GM19043 (cell line): ENCODE data around the gene RNASEL.

Experiments
- ATAC-seq: cut with Tn5 transposase; IDR thresholded peaks from one replicate; pipeline ENCODE4 v1.9.1; 2021; ENCODE audit warnings: low read depth; ENCODE audit not compliant: unreplicated experiment

RNASEL gene

DNA sequence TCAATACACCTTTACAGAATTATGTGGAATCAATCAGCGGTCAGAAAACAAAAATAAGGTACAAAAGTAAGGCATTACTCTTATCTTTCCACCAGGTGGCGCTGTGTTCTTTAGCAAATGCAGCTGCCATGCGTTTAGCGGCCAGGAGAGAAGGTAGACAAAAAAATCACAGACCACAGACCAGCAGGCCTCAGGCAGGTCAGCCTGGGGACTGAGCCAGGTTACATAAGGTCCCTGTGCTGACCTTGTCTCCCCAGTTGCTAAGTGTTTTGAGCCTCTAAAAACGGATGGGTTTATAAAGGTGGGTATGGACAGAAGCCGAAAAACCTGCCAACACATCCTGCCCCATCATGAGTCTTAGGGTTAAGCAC is 12.3 kb upstream of the RNASEL start:
- no peak for ATAC-seq

DNA sequence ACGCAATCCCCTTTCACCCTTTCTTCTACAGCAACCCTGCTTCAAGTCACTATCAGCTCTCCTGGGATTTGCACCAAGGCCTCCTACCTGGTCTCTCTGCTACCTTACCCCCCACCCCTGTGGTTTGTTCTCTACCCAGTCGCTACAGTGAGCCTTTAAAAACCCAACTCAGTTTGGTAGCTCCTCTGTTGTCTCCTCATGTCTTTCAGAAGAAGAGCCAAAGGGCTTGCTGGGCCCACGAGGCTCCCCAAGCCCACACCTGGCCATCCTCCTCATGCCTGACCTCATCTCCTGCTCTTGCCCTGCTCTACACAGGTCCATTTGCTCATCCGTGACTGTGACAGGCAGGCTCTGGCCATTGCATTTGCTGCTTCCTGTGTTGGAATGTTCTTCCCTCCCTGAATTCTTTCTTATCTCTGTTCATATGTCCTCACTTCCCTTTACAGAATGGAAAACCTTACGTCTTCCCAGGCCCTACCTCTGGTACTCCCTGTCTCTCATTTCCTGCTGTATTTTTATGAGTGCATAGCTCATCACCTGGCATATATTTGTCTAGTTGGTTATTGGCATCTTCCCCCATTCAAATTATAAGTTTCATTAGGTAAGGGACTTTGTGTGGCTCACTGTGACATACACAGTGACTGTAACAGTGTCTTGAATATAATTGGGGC is 11.8 kb upstream of the RNASEL start:
- ATAC-seq: no peak

GRCh38 chr1:182600036-182600713 is 11.1 kb upstream of the RNASEL start:
- ATAC-seq: no peak

- no peak for ATAC-seq
Observed at GRCh38 chr1:182599339-182599738, 10.3 kb upstream of the RNASEL start.

GRCh38 chr1:182598296-182598695 is 9.2 kb upstream of the RNASEL start:
- no peak for ATAC-seq

- no peak for ATAC-seq
Observed at GRCh38 chr1:182596934-182597333, 7.9 kb upstream of the RNASEL start.

- no peak for ATAC-seq
Observed at GRCh38 chr1:182595641-182596240, 6.7 kb upstream of the RNASEL start.

DNA sequence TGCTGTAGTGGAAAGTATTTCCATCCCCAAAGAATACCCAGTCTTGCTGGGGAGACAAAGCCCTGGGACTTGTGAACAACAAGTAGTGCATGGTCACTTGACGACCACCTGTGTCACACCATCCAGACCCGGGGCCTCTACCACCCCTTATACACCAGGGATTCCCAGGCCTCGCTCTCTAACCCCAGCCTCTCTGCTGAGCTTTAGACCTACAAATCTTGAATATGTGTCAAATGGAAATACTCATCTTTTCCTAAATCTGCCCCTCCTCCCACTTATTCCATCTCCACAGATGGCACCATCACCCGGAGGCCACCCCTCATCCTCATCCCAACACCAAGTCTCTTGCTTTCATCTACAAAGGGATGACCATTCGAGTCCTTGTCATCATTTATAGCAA is 875 bp upstream of the RNASEL start:
- no peak for ATAC-seq

DNA sequence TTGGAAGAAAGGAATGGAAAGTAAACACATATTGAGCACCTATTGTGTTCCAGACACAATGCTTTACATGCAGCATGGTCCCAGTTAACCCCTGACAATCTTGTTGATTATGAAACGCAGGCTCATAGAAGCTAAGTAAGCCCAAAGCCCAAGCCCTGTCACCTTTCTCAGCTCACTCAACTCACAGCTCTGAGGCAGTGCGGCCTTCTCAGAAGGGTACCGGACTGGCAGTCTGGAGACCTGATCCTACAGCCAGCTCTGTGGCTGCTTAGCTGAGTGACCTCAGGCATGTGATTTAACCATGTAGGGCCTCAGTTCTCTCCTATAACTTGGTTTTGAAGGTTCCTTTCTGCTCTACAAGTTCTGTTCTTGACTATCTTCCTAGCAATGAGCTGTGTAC is 464 bp upstream of the RNASEL start:
- ATAC-seq: no peak

- ATAC-seq: peak; percentile 17
Observed at GRCh38 chr1:182587666-182588499, 1.2 kb downstream of the RNASEL start.

DNA sequence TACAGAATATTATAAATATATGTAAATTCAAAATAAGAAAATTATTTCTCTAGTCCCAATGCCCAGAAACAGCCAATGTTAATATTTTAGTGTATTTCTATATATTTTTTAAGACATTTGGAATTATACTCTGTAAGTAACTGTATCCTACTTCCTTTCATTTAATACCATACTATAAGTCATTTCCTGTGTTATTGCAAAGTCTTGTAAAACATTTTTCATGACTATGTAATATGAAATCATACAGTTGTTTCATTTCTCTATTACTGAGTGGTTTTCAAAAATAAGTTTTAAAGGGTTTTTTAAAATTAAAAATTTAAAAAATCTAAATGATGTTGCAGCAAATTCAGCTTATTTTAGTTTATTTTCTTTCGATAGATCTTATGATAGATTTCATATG is 2.0 kb downstream of the RNASEL start:
- no peak for ATAC-seq

- no peak for ATAC-seq
Observed at GRCh38 chr1:182586380-182586779, 2.7 kb downstream of the RNASEL start.

DNA sequence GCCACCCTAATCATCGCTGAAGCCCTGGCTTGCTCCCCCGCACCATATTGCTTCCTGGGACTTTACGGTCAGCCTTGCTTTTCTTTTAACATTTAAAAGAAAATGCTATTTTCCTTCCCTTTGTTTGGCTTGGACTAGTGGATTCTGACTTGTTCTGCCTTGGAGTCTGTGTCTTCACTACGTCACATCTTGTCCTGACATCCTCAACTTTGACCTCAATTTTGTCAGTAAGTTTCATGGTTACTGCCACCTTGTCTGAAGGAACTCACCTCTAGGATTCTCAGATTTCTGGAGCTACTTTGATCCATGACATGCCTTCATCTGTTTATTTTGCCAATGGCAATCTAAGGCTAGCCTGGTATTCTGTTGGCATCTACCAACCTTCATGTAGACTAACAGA is 4.3 kb downstream of the RNASEL start:
- no peak for ATAC-seq

DNA sequence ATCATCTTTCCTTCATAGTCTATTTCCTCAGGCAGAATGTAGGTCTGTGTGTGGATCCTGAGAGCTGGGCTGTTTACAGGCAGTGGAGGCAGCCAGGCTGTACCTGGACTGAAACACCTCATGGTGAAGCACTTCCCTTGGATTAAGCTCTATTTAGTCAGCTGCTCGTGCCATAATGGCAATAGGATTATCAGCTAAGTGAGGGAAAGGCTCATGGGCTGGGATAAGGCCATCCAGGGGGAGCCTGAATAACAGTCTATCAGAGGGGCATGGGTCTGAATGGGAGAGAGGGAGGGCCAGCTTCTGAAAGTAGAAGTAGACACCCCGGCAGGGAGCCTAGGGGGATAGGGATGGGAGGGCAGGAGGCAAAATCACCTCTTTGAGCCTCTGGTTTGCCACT is 8.3 kb downstream of the RNASEL start:
- no peak for ATAC-seq

DNA sequence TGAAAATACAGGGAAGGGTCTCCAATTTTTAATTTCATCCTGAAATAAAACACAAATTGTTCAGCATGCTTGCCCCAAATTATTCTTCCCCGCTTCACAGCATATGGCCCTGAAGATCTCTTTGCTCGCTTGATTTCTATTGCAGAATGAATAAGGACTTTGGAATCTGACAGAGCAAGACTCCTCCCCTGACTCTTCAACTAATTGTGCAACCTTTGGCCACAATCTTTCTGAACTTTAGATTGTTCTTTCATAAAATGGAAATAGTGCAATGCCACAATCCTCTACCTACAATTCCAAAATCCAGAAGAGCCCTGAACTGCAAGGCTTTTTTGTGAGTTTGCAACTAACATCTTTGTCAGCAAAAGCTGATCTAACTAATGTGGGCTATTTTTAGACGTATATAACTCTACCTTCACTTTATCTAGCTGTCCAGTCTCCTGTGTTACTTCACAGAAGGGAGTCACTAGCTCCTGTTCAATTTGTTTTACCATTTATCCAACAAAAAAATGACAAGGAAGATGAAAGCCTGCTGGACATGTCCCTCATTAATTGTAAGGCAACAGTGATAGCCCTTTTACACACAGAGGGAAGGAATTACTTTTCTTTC is 13.4 kb downstream of the RNASEL start:
- ATAC-seq: no peak

DNA sequence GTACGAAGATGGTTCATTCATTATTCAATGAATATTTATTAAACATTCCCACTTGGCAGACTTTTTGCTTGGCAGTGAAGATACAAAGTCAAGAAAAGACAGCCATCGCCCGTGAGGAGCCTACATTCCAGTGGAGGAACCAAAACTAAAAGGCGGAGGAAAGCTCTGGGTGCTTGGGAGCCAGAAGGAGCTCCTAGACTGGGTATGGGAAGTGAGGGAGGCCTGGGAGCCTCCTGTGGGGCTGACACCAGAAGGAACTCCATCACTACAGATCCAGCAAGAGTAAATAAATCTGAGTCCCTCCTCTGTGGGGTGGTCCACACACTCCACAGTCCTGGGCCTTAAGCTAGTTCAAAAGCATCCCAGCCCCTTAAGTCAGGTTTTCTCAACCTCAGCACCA is 14.9 kb downstream of the RNASEL start:
- no peak for ATAC-seq

DNA sequence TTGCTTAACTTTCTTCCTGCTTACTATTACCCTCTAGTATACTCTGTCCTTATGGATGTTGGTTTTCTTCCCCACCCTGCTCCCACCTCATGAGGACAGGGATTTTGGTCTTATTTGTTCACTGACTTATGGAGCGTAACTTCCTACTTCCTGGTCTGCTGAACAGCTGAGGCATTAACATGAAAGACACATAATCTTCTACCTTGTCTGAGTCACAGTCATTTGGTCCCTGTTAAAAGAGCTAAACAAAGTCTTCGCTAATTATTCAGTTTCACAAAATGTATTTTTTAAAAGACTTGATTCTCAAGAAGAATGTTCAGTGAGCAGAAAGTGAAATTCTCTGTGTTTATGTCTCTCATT is 18.5 kb downstream of the RNASEL start:
- ATAC-seq: no peak

DNA sequence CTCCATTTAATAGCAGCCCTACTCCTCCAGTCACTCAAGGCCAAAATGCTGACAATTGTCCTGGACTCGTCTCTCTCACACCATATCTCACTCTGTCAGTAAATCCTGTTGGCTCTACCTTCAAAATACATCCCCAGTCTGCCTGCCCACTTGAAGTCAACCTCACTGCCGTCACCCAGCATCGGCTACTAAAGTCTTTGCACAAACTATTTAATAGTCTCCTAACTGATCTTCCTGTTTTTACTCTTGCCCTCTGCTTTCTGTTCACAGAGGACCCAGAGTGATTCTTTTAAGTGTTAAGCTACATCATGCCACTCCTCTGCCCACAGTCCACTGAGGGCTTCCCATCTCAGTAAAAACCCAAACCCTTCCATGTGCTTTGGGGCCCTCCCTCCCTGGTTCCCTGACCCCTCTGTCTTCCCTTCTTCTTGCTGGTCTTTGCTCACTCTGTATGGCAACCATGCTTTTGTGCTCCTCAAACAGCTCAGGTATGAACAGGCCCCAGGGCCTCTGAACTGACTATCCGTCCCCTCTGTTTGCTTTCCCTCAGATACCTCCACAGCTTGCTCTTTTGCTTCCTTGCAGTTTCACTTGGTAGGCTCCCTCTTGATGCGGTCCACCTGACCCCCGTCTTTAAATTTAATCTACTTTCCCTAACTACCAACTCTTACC is 19.0 kb downstream of the RNASEL start:
- ATAC-seq: no peak

GRCh38 chr1:182568647-182569284 is 20.3 kb downstream of the RNASEL start:
- peak; percentile 48 for ATAC-seq

- no peak for ATAC-seq
Observed at GRCh38 chr1:182567629-182568028, 21.4 kb downstream of the RNASEL start.
